ENCODE data around the gene PCAT7. TPM values are rescaled to one million over a fixed set of nuclear protein-coding genes. Genes with fewer than 3 reads are reported as not detected.

PCAT7 gene
- total and polyA plus RNA-seq, 2 donors (not counting 3 experiments of a cell fraction or from before 2014, with no cell fraction given): not detected

GRCh38 chr9:94600258-94600657 lies 45.4 kb downstream of the PCAT7 start:
- Histone ChIP-seq H3K9ac (replicated peaks; ENCODE audit: extremely low read depth, insufficient read depth, low read length) (no peak overlapping the region), H3K4me1 (ENCODE audit: control insufficient read depth, extremely low read depth, insufficient read depth, low read length) (no peaks in the 10 kb centered on the region), H3K36me3 (ENCODE audit: control insufficient read depth in 2 of 2, extremely low read depth in 1 of 2, insufficient read depth in 2 of 2, low read length in 2 of 2) (no peaks in the 10 kb centered on the region), H4K20me1 (replicated peaks; ENCODE audit: control insufficient read depth, extremely low read depth, insufficient read depth, low read length) (no peaks in the 10 kb centered on the region), H3K27me3 (ENCODE audit: control insufficient read depth in 2 of 2, insufficient read depth in 2 of 2, low read length in 2 of 2) (no peaks in the 10 kb centered on the region), H3K4me2 (ENCODE audit: insufficient read depth, low read length) (no peak overlapping the region), H3K4me3 (replicated peaks in 1 of 3; ENCODE audit: insufficient read depth in 1 of 3, low read depth in 1 of 3, low read length in 3 of 3) (no peak overlapping the region), H3K9me1 (replicated peaks; ENCODE audit: control insufficient read depth, extremely low read depth, insufficient read depth, low read length) (no peaks in the 10 kb centered on the region), H2AFZ (ENCODE audit: low read depth, low read length) (no peak overlapping the region), H3K79me2 (ENCODE audit: control insufficient read depth, insufficient read depth, low read length) (no peaks in the 10 kb centered on the region), H3K27ac (ENCODE audit: insufficient read depth, low read depth, low read length) (no peak overlapping the region), H3K9me3 (replicated peaks; ENCODE audit: control insufficient read depth, insufficient read depth, low read length) (no peaks in the 10 kb centered on the region)
- TF ChIP-seq MYC (IDR thresholded peaks at IDR 0.05; ENCODE audit: low read depth, low read length): no peak
- TF ChIP-seq CTCF (IDR thresholded peaks at IDR 0.05; ENCODE audit: extremely low read depth in 1 of 2, insufficient read depth in 1 of 2, low read depth in 1 of 2, low read length in 2 of 2): no peak
- TF ChIP-seq POLR2AphosphoS5 (IDR thresholded peaks at IDR 0.05; ENCODE audit: insufficient read depth, low read depth, low read length): no peak
- no peak for TF ChIP-seq FOS (IDR thresholded peaks at IDR 0.05; ENCODE audit: borderline replicate concordance, insufficient read depth, low read length)
- TF ChIP-seq EZH2 (IDR thresholded peaks at IDR 0.05; ENCODE audit: borderline replicate concordance, low read depth, low read length, severe bottlenecking): no peak
- no peak for TF ChIP-seq POLR2A (IDR thresholded peaks at IDR 0.05; ENCODE audit: low read depth, low read length)
- no peak for TF ChIP-seq JUN (IDR thresholded peaks at IDR 0.05; ENCODE audit: borderline replicate concordance, insufficient read depth, insufficient read length, low read depth)
- no peak for TF ChIP-seq GATA2 (IDR thresholded peaks at IDR 0.05; ENCODE audit: insufficient read depth, insufficient read length, low read depth, low read length)
- no peak for TF ChIP-seq MAX (IDR thresholded peaks at IDR 0.05; ENCODE audit: insufficient read depth, insufficient read length)
- no peak for FAIRE-seq
- DNase-seq (ENCODE audit: low read depth, low spot score): no peak
- intact Hi-C loops (cut with micrococcal nuclease) (loop anchor here (10.0 kb wide), 2 partner anchors 385 to 585 kb away; no protein-coding TSS in a partner anchor), dilution Hi-C loops (cut with MboI; ENCODE audit: extremely low pct_ligation_motif_present, low sequenced_read_pairs) (no loop called here)
- ChIA-PET POLR2A (no interaction called here), CTCF (no interaction called here)
- BruUV-seq (replicated peaks): no TSS peak
